SU-DHL-6 (cell line): ENCODE measurements around the gene CDC27.
"Not testable (repeated sequence)": the region's sequence is repeated elsewhere in the genome, so short reads cannot be mapped to it uniquely, and the experiment has no call there.

Source experiments
- H2AFZ ChIP-seq: fragments of 200-600 bp; sonication (generic); 2 replicates; pipeline ENCODE4 v1.6.1; 2014; ENCODE audit warnings: low read depth, mild to moderate bottlenecking, moderate library complexity, mixed read lengths, antibody characterized with exemption, low read length; ENCODE audit not compliant: severe bottlenecking
- H3F3A ChIP-seq: fragments of 200-600 bp; shearing (Covaris generic); 2 replicates; pipeline ENCODE4 v1.6.0; 2016; ENCODE audit warnings: antibody characterized with exemption, mild to moderate bottlenecking; ENCODE audit not compliant: insufficient read depth
- H3K27ac ChIP-seq: fragments of 200-600 bp; sonication (generic); 2 replicates; pipeline ENCODE4 v1.5.1; 2016; ENCODE audit warnings: low read depth, mild to moderate bottlenecking, low read length, moderate library complexity, mixed read lengths
- H3K27me3 ChIP-seq: fragments of 200-600 bp; sonication (generic), shearing (Covaris generic); 2 replicates; pipeline ENCODE4 v1.6.0; 2014; ENCODE audit warnings: mild to moderate bottlenecking, low read length
- H3K36me3 ChIP-seq: fragments of 200-600 bp; sonication (generic); 2 replicates; pipeline ENCODE4 v1.6.1; 2014; ENCODE audit warnings: mild to moderate bottlenecking, low read length, mixed read lengths
- H3K4me2 ChIP-seq: fragments of 300-600, 200-600 bp; shearing (Covaris generic), sonication (generic); 2 replicates; pipeline ENCODE4 v1.6.0; 2014; ENCODE audit warnings: low read length, low read depth, mild to moderate bottlenecking; ENCODE audit not compliant: poor library complexity, severe bottlenecking
- H3K4me3 ChIP-seq: fragments of 200-600 bp; sonication (generic); 2 replicates; pipeline ENCODE4 v1.5.1; 2014; ENCODE audit warnings: antibody characterized with exemption, low read length, mild to moderate bottlenecking, mixed read lengths; ENCODE audit not compliant: insufficient read depth, poor library complexity, severe bottlenecking
- H3K79me2 ChIP-seq: fragments of 200-600 bp; sonication (generic); 2 replicates; pipeline ENCODE4 v1.6.1; 2014; ENCODE audit warnings: mild to moderate bottlenecking, low read length, moderate library complexity; ENCODE audit not compliant: insufficient read depth
- H3K9ac ChIP-seq: fragments of 200-600 bp; sonication (generic); 2 replicates; pipeline ENCODE4 v1.7.0; 2014; ENCODE audit warnings: mild to moderate bottlenecking, low read length
- H3K9me2 ChIP-seq: fragments of 200-600 bp; sonication (generic); replicated peaks from 2 replicates; pipeline ENCODE4 v1.6.1; 2014; ENCODE audit warnings: low read length; ENCODE audit not compliant: insufficient read depth
- H3K9me3 ChIP-seq: fragments of 200-600 bp; sonication (generic); 2 replicates; pipeline ENCODE4 v1.6.1; 2014; ENCODE audit warnings: low read length, mixed read lengths; ENCODE audit not compliant: insufficient read depth
- H4K20me1 ChIP-seq: fragments of 200-600 bp; sonication (generic); 2 replicates; pipeline ENCODE4 v1.6.1; 2014; ENCODE audit warnings: low read depth, mild to moderate bottlenecking, antibody characterized with exemption, low read length, moderate library complexity, mixed read lengths
- EZH2phosphoT487 ChIP-seq: fragments of 200-600 bp; sonication (generic), shearing (Covaris generic); conservative IDR thresholded peaks from 2 replicates; pipeline ENCODE4 v1.6.1; 2018; ENCODE audit warnings: mild to moderate bottlenecking, antibody characterized with exemption, low read length, moderate library complexity, mixed read lengths
- TF ChIP-seq, protein P1 (sequence below): fragments of 200-600 bp; sonication (generic); IDR thresholded peaks from one replicate; pipeline ENCODE4 v1.5.1; 2017; ENCODE audit warnings: antibody characterized with exemption, mild to moderate bottlenecking, low read length, moderate library complexity; ENCODE audit not compliant: insufficient read depth, poor library complexity, severe bottlenecking

The CDC27 gene

DNA sequence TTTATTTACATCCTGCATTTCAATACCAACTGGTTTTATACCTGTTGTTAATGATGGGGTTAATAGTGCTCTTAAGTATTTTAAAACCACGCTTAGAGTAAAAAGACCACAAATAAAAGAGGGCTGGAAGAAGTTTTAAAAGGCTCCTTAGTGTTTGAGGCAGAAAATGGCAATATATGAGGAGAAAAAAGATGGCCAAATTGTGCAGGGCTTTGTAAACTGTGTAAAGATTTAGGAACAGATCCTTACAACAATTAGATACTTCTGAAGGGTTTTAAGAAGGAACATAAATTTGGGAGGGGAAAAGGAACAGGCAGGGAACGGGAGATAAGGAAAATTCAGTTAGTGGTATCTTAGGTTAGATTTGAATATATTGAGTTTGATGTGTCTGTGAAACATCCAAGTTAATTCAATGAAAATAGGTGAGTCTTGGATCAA lies 12.7 kb downstream of the CDC27 start:
- Histone ChIP-seq H3K4me2 (no peak overlapping the region), H3K27ac (no peak overlapping the region), H3K9me3 (no peaks in the 10 kb centered on the region), H3K9me2 (no peaks in the 10 kb centered on the region), H2AFZ (no peak overlapping the region), H3K27me3 (no peaks in the 10 kb centered on the region), H3K79me2 (peaks cover 97% of the 10 kb centered on the region), H4K20me1 (peaks cover 8% of the 10 kb centered on the region), H3K9ac (no peak overlapping the region), H3F3A (peaks cover 13% of the 10 kb centered on the region), H3K4me3 (no peak overlapping the region), H3K36me3 (peaks cover 46% of the 10 kb centered on the region)
- TF ChIP-seq, protein P1, sequence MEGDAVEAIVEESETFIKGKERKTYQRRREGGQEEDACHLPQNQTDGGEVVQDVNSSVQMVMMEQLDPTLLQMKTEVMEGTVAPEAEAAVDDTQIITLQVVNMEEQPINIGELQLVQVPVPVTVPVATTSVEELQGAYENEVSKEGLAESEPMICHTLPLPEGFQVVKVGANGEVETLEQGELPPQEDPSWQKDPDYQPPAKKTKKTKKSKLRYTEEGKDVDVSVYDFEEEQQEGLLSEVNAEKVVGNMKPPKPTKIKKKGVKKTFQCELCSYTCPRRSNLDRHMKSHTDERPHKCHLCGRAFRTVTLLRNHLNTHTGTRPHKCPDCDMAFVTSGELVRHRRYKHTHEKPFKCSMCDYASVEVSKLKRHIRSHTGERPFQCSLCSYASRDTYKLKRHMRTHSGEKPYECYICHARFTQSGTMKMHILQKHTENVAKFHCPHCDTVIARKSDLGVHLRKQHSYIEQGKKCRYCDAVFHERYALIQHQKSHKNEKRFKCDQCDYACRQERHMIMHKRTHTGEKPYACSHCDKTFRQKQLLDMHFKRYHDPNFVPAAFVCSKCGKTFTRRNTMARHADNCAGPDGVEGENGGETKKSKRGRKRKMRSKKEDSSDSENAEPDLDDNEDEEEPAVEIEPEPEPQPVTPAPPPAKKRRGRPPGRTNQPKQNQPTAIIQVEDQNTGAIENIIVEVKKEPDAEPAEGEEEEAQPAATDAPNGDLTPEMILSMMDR = no peak
- TF ChIP-seq EZH2phosphoT487 = no peak

DNA sequence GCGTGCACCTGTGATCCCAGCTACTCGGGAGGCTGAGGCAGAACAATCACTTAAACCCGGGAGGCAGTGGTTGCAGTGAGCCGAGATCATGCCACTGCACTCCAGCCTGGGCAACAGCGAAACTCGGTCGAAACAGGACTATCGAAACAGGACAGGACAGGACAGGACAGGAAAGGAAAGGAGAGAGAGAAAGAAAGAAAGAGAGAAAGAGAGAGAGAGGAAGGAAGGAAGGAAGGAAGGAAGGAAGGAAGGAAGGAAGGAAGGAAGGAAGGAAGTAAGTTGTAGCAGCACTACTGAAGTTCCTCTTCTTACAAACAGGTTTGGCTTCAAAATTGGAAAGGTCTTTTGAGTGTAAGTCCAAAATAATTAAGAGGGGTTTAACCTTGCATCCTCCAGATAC lies 14.3 kb downstream of the CDC27 start:
- H3K27ac ChIP-seq, H3K9me3 ChIP-seq, H2AFZ ChIP-seq, H4K20me1 ChIP-seq, H3K9ac ChIP-seq, H3K4me3 ChIP-seq, H3K4me2 ChIP-seq, H3K9me2 ChIP-seq, H3K27me3 ChIP-seq: not testable (repeated sequence)
- peaks cover 98% of the 10 kb centered on the region for H3K79me2 ChIP-seq
- H3K36me3 ChIP-seq = peaks cover 46% of the 10 kb centered on the region
- H3F3A ChIP-seq = peaks cover 17% of the 10 kb centered on the region

DNA sequence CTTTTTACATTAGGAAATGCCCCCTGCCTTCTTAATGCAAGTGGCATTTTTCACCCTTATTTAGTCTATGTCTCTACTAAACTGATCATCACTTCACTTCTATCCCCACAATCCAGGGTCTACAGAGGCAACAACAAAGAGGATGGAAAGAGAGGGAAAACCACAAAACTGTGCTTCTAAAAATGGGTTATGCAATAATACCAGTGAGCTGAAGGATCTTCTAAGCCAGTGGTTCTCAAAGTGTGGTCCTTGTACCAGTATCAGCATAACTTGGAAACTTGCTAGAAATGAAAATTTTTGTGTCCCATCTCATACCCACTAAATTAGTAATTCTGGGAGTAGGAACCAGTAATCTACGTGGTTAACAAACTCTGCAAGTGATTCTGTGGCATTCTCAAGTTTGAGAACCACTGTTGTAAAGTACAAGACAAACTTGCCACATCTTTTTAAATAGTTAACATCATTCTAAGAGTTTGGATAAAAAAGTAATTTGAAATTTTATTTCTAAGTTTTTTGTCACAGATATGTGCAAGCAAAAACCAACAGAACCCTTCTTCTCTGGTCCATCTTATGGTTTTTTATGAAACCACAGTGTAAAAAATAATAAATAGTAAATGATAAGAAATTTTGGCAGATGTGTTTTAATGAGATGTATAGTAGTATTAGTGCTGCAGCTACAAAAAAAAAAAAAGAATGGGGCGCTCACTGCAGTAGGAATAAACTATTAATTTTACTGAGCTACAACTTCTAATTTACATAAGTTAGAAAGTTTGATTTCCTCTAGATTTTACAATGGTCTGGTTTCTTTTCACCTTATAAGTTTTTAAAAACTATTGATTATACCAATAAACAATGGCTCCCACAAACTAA lies 16.2 kb downstream of the CDC27 start:
- Histone ChIP-seq H3K4me3 (no peak overlapping the region), H3K4me2 (no peak overlapping the region), H3K79me2 (peaks cover 79% of the 10 kb centered on the region), H3K27me3 (no peaks in the 10 kb centered on the region), H2AFZ (no peak overlapping the region), H3F3A (peaks cover 13% of the 10 kb centered on the region), H3K9ac (no peak overlapping the region), H3K9me2 (no peaks in the 10 kb centered on the region), H4K20me1 (peaks cover 8% of the 10 kb centered on the region), H3K36me3 (peaks cover 49% of the 10 kb centered on the region), H3K27ac (no peak overlapping the region), H3K9me3 (no peaks in the 10 kb centered on the region)
- no peak for TF ChIP-seq EZH2phosphoT487
- TF ChIP-seq, protein P1 = no peak

DNA sequence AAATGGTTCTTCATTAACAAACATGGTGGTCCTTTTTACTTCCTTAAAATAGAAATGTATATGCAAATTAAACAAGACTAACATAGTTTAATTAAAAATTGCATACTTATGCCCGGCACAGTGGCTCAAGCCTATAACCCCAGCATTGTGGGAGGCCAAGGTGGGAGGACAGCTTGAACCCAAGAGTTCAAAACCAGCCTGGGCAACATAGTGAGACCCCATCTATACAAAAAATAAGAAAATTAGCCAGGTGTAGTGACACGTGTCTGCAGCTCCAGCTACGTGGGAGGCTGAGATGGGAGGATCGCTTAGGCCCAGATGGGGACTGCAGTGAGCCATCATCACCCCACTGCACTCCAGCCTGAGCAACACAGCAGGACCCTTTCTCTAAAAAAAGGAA lies 18.4 kb downstream of the CDC27 start:
- H3K27ac ChIP-seq = no peak overlapping the region
- H3K4me2 ChIP-seq = no peak overlapping the region
- TF ChIP-seq, protein P1 = no peak
- no peak for TF ChIP-seq EZH2phosphoT487
- no peaks in the 10 kb centered on the region for H3K27me3 ChIP-seq
- peaks cover 9% of the 10 kb centered on the region for H4K20me1 ChIP-seq
- H3K79me2 ChIP-seq = peaks cover 61% of the 10 kb centered on the region
- H3K4me3 ChIP-seq = no peak overlapping the region
- peaks cover 4% of the 10 kb centered on the region; the same call in 1 of the 2 replicates for H3F3A ChIP-seq
- no peaks in the 10 kb centered on the region for H3K9me2 ChIP-seq
- no peak overlapping the region for H2AFZ ChIP-seq
- H3K9me3 ChIP-seq = no peaks in the 10 kb centered on the region
- H3K36me3 ChIP-seq = peaks cover 58% of the 10 kb centered on the region
- no peak overlapping the region for H3K9ac ChIP-seq

DNA sequence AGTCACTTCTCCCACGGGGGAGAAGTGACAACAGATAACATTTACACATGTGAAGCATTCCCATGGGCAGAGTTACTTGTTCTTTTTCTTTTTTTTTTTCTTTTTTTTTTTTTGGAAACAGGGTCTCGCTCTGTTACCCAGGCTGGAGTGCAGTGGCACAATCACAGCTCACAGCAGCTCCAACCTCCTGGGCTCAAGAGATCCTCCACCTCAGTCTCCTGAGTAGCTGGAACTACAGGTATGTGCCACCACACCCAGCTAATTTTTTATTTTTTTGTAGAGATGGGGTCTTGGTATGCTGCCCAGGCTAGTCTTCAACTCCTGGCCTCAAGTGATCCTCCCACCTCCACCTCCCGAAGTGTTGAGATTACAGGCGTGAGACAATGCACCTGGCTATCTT lies 20.2 kb downstream of the CDC27 start:
- not testable (repeated sequence) for H3K4me2 ChIP-seq, H3K9me2 ChIP-seq, H3K9ac ChIP-seq, H2AFZ ChIP-seq, H3K27ac ChIP-seq, H3K9me3 ChIP-seq, H3F3A ChIP-seq, H3K4me3 ChIP-seq, H3K27me3 ChIP-seq
- peaks cover 15% of the 10 kb centered on the region for H4K20me1 ChIP-seq
- H3K36me3 ChIP-seq = peaks cover 61% of the 10 kb centered on the region
- peaks cover 49% of the 10 kb centered on the region for H3K79me2 ChIP-seq
